Measurements from ENCODE around the gene CX3CL1.

DNA sequence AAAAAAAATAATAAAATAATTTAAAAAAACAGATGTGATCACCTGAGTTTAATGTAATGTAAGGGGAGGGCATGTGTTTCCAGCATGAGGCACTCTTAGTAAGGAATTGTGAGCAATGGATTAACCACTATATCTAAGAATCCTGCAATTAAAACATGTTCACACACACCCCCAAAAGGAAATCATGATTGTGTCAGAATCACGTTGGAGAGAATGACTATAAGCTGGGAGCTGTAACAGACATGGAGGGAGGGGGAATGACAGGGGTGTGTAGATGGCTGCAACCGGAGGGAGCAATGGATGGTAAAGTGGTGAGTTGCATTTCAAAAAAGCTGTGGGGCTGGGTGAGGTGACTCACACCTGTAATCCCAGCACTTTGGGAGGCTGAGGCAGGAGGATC lies 27.3 kb upstream of the CX3CL1 start:
- no peak for TF ChIP-seq POLR2A (IDR thresholded peaks at IDR 0.05)
- TF ChIP-seq, protein P1, sequence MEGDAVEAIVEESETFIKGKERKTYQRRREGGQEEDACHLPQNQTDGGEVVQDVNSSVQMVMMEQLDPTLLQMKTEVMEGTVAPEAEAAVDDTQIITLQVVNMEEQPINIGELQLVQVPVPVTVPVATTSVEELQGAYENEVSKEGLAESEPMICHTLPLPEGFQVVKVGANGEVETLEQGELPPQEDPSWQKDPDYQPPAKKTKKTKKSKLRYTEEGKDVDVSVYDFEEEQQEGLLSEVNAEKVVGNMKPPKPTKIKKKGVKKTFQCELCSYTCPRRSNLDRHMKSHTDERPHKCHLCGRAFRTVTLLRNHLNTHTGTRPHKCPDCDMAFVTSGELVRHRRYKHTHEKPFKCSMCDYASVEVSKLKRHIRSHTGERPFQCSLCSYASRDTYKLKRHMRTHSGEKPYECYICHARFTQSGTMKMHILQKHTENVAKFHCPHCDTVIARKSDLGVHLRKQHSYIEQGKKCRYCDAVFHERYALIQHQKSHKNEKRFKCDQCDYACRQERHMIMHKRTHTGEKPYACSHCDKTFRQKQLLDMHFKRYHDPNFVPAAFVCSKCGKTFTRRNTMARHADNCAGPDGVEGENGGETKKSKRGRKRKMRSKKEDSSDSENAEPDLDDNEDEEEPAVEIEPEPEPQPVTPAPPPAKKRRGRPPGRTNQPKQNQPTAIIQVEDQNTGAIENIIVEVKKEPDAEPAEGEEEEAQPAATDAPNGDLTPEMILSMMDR (IDR thresholded peaks at IDR 0.05), result no peak

Data from lower leg skin (tissue), 3 donors.